Stimulated activated CD8-positive, alpha-beta memory T cell treated with anti-CD3 and anti-CD28 coated beads, Interleukin-15, amount 100 ng/mL, for 1 hour (primary cell): ENCODE data around the gene SEC16A.
A peak's percentile ranks its signal among the peaks of the same experiment; 100 is the strongest.

Source experiments
- DNase-seq: peaks from one replicate; pipeline ENCODE4 v3.0.0-alpha.2; 2020; ENCODE audit warnings: low read depth

SEC16A gene

GRCh38 chr9:136482793-136483588 lies at the start of gene SEC16A:
Gene SEC16A, minus strand, starts transcription at chr9:136483040. Its CDS starts 5,425 bp downstream, at chr9:136477615.
- peak; percentile 99 for DNase-seq

GRCh38 chr9:136531904-136532798 lies 49.3 kb upstream of the SEC16A start:
- DNase-seq = no peak

- no peak for DNase-seq
These were observed 48.5 kb upstream of the SEC16A start for GRCh38 chr9:136531186-136531903.

- no peak for DNase-seq
These were observed 47.7 kb upstream of the SEC16A start for GRCh38 chr9:136530461-136531089.

GRCh38 chr9:136529516-136530460 lies 46.9 kb upstream of the SEC16A start:
- DNase-seq = no peak

GRCh38 chr9:136528716-136529341 lies 46.0 kb upstream of the SEC16A start:
- DNase-seq = no peak

GRCh38 chr9:136527721-136528710 lies 45.2 kb upstream of the SEC16A start:
- no peak for DNase-seq

- DNase-seq = no peak
These were observed 44.3 kb upstream of the SEC16A start for GRCh38 chr9:136527131-136527530.

GRCh38 chr9:136526625-136527066 lies 43.8 kb upstream of the SEC16A start:
- no peak for DNase-seq

- DNase-seq = no peak
These were observed 43.1 kb upstream of the SEC16A start for GRCh38 chr9:136525841-136526499.

- DNase-seq = no peak
These were observed 42.4 kb upstream of the SEC16A start for GRCh38 chr9:136525207-136525606.

- no peak for DNase-seq
These were observed 39.7 kb upstream of the SEC16A start for GRCh38 chr9:136522314-136523237.

- no peak for DNase-seq
These were observed 38.7 kb upstream of the SEC16A start for GRCh38 chr9:136521537-136521936.

- DNase-seq = no peak
These were observed 37.3 kb upstream of the SEC16A start for GRCh38 chr9:136520053-136520540.

- no peak for DNase-seq
These were observed 36.6 kb upstream of the SEC16A start for GRCh38 chr9:136519263-136520052.

GRCh38 chr9:136518623-136519022 lies 35.8 kb upstream of the SEC16A start:
- no peak for DNase-seq
